ENCODE data around the gene HOOK1. TPM values are rescaled to one million over a fixed set of nuclear protein-coding genes. Genes with fewer than 3 reads are reported as not detected.

HOOK1 gene
- polyA plus RNA-seq (2013, experiment 1 of 2), result 12.0 TPM
- 12.3 TPM for polyA plus RNA-seq (2013, experiment 2 of 2)

GRCh38 chr1:59814901-59815825 is at the start of gene HOOK1:
HOOK1 (plus strand) TSS chr1:59814949; CDS start chr1:59815118, 169 bp downstream.
- peaks cover 5% of the 10 kb centered on the region for H3K4me1 ChIP-seq (ENCODE audit: control insufficient read depth, low read depth, low read length)
- no peak within 1 kb of the TSS for H3K23ac ChIP-seq (ENCODE audit: low read length)
- H2AK5ac ChIP-seq (ENCODE audit: low read length), result no peak within 1 kb of the TSS
- H2BK120ac ChIP-seq (ENCODE audit: low read depth, low read length), result no peak within 1 kb of the TSS
- H3K9ac ChIP-seq (ENCODE audit: low read length), result peak within 1 kb of the TSS; percentile 77
- no CpG with 5 or more reads among the region's 71 CpGs for WGBS (ENCODE audit: extremely low coverage, insufficient coverage, low lambda C conversion rate)
- peak within 1 kb of the TSS; percentile 90 for H3K56ac ChIP-seq (ENCODE audit: low read length)
- no peak within 1 kb of the TSS for H4K5ac ChIP-seq (ENCODE audit: low read length)
- peaks cover 2% of the 10 kb centered on the region for H3K79me1 ChIP-seq (ENCODE audit: low read length)
- H2BK15ac ChIP-seq (replicated peaks; ENCODE audit: low read depth), result no peak within 1 kb of the TSS
- peak within 1 kb of the TSS; percentile 0 for H3K18ac ChIP-seq (ENCODE audit: low read length)
- peaks cover 3% of the 10 kb centered on the region for H3K79me2 ChIP-seq (ENCODE audit: control insufficient read depth, insufficient read depth, low read length)
- H3K36me3 ChIP-seq (ENCODE audit: control insufficient read depth, insufficient read depth, low read length), result no peaks in the 10 kb centered on the region
- peak within 1 kb of the TSS; percentile 58 for H3K4me3 ChIP-seq (ENCODE audit: low read length)
- no peak within 1 kb of the TSS for H2BK5ac ChIP-seq (ENCODE audit: low read length)
- no peak within 1 kb of the TSS for H4K8ac ChIP-seq (ENCODE audit: low read depth, low read length)
- H3K4me2 ChIP-seq (ENCODE audit: low read length), result peak within 1 kb of the TSS; percentile 54
- H3K4ac ChIP-seq (ENCODE audit: low read depth, low read length), result peak within 1 kb of the TSS; percentile 4
- H3K27me3 ChIP-seq (ENCODE audit: insufficient read depth, low read length, poor library complexity), result no peaks in the 10 kb centered on the region
- DNase-seq, result peak; percentile 28
- no peak within 1 kb of the TSS for H3K27ac ChIP-seq (ENCODE audit: low read depth, low read length)

GRCh38 chr1:59765011-59765730 is 49.6 kb upstream of the HOOK1 start:
- H2BK15ac ChIP-seq (replicated peaks; ENCODE audit: low read depth), result no peak overlapping the region
- no peak overlapping the region for H2BK120ac ChIP-seq (ENCODE audit: low read depth, low read length)
- H3K4me3 ChIP-seq (ENCODE audit: low read length), result no peak overlapping the region
- no peak overlapping the region for H2AK5ac ChIP-seq (ENCODE audit: low read length)
- no CpG with 5 or more reads among the region's 5 CpGs for WGBS (ENCODE audit: extremely low coverage, insufficient coverage, low lambda C conversion rate)
- H3K18ac ChIP-seq (ENCODE audit: low read length), result no peak overlapping the region
- no peak overlapping the region for H3K4ac ChIP-seq (ENCODE audit: low read depth, low read length)
- no peaks in the 10 kb centered on the region for H3K79me2 ChIP-seq (ENCODE audit: control insufficient read depth, insufficient read depth, low read length)
- no peak overlapping the region for H3K9ac ChIP-seq (ENCODE audit: low read length)
- H3K79me1 ChIP-seq (ENCODE audit: low read length), result no peaks in the 10 kb centered on the region
- H2BK5ac ChIP-seq (ENCODE audit: low read length), result no peak overlapping the region
- H4K8ac ChIP-seq (ENCODE audit: low read depth, low read length), result no peak overlapping the region
- no peak overlapping the region for H3K27ac ChIP-seq (ENCODE audit: low read depth, low read length)
- DNase-seq, result no peak
- no peak overlapping the region for H3K4me2 ChIP-seq (ENCODE audit: low read length)
- H3K23ac ChIP-seq (ENCODE audit: low read length), result no peak overlapping the region
- H3K27me3 ChIP-seq (ENCODE audit: insufficient read depth, low read length, poor library complexity), result no peaks in the 10 kb centered on the region
- peaks cover 4% of the 10 kb centered on the region for H3K4me1 ChIP-seq (ENCODE audit: control insufficient read depth, low read depth, low read length)
- no peak overlapping the region for H4K5ac ChIP-seq (ENCODE audit: low read length)
- no peak overlapping the region for H3K56ac ChIP-seq (ENCODE audit: low read length)
- no peaks in the 10 kb centered on the region for H3K36me3 ChIP-seq (ENCODE audit: control insufficient read depth, insufficient read depth, low read length)

GRCh38 chr1:59766227-59766855 is 48.4 kb upstream of the HOOK1 start:
- Histone ChIP-seq H3K4ac (ENCODE audit: low read depth, low read length) (no peak overlapping the region), H3K4me2 (ENCODE audit: low read length) (no peak overlapping the region), H2BK5ac (ENCODE audit: low read length) (no peak overlapping the region), H3K18ac (ENCODE audit: low read length) (no peak overlapping the region), H3K27me3 (ENCODE audit: insufficient read depth, low read length, poor library complexity) (no peaks in the 10 kb centered on the region), H3K79me2 (ENCODE audit: control insufficient read depth, insufficient read depth, low read length) (no peaks in the 10 kb centered on the region), H2BK120ac (ENCODE audit: low read depth, low read length) (no peak overlapping the region), H3K4me3 (ENCODE audit: low read length) (no peak overlapping the region), H3K23ac (ENCODE audit: low read length) (no peak overlapping the region), H3K4me1 (ENCODE audit: control insufficient read depth, low read depth, low read length) (peaks cover 4% of the 10 kb centered on the region), H2BK15ac (replicated peaks; ENCODE audit: low read depth) (no peak overlapping the region), H3K36me3 (ENCODE audit: control insufficient read depth, insufficient read depth, low read length) (no peaks in the 10 kb centered on the region), H3K9ac (ENCODE audit: low read length) (no peak overlapping the region), H4K5ac (ENCODE audit: low read length) (no peak overlapping the region), H3K27ac (ENCODE audit: low read depth, low read length) (no peak overlapping the region), H2AK5ac (ENCODE audit: low read length) (no peak overlapping the region), H4K8ac (ENCODE audit: low read depth, low read length) (no peak overlapping the region), H3K56ac (ENCODE audit: low read length) (no peak overlapping the region), H3K79me1 (ENCODE audit: low read length) (no peaks in the 10 kb centered on the region)
- no peak for DNase-seq
- WGBS (ENCODE audit: extremely low coverage, insufficient coverage, low lambda C conversion rate), result no CpG with 5 or more reads among the region's 9 CpGs

- Histone ChIP-seq H3K27me3 (ENCODE audit: insufficient read depth, low read length, poor library complexity) (no peaks in the 10 kb centered on the region), H3K79me2 (ENCODE audit: control insufficient read depth, insufficient read depth, low read length) (no peaks in the 10 kb centered on the region), H3K4me3 (ENCODE audit: low read length) (no peak overlapping the region), H3K4me2 (ENCODE audit: low read length) (no peak overlapping the region), H3K4me1 (ENCODE audit: control insufficient read depth, low read depth, low read length) (peaks cover 4% of the 10 kb centered on the region), H3K18ac (ENCODE audit: low read length) (no peak overlapping the region), H3K23ac (ENCODE audit: low read length) (no peak overlapping the region), H2BK5ac (ENCODE audit: low read length) (no peak overlapping the region), H3K36me3 (ENCODE audit: control insufficient read depth, insufficient read depth, low read length) (no peaks in the 10 kb centered on the region), H3K4ac (ENCODE audit: low read depth, low read length) (no peak overlapping the region), H4K5ac (ENCODE audit: low read length) (no peak overlapping the region), H2AK5ac (ENCODE audit: low read length) (no peak overlapping the region), H4K8ac (ENCODE audit: low read depth, low read length) (no peak overlapping the region), H3K27ac (ENCODE audit: low read depth, low read length) (no peak overlapping the region), H3K79me1 (ENCODE audit: low read length) (no peaks in the 10 kb centered on the region), H2BK15ac (replicated peaks; ENCODE audit: low read depth) (no peak overlapping the region), H3K9ac (ENCODE audit: low read length) (no peak overlapping the region), H3K56ac (ENCODE audit: low read length) (no peak overlapping the region), H2BK120ac (ENCODE audit: low read depth, low read length) (no peak overlapping the region)
- DNase-seq, result peak; percentile 20
- no CpG with 5 or more reads among the region's 2 CpGs for WGBS (ENCODE audit: extremely low coverage, insufficient coverage, low lambda C conversion rate)
These were observed 47.6 kb upstream of the HOOK1 start for GRCh38 chr1:59767119-59767518.

- no peak overlapping the region for H3K27ac ChIP-seq (ENCODE audit: low read depth, low read length)
These were observed 45.7 kb upstream of the HOOK1 start for GRCh38 chr1:59768792-59769735.

More at GRCh38 chr1:59768792-59769735, 45.7 kb upstream of the HOOK1 start:
- Histone ChIP-seq H3K4me2 (ENCODE audit: low read length) (no peak overlapping the region), H2AK5ac (ENCODE audit: low read length) (no peak overlapping the region), H3K9ac (ENCODE audit: low read length) (no peak overlapping the region), H3K4me1 (ENCODE audit: control insufficient read depth, low read depth, low read length) (peaks cover 4% of the 10 kb centered on the region), H3K56ac (ENCODE audit: low read length) (no peak overlapping the region), H2BK5ac (ENCODE audit: low read length) (no peak overlapping the region), H3K79me1 (ENCODE audit: low read length) (no peaks in the 10 kb centered on the region), H3K27me3 (ENCODE audit: insufficient read depth, low read length, poor library complexity) (no peaks in the 10 kb centered on the region), H3K36me3 (ENCODE audit: control insufficient read depth, insufficient read depth, low read length) (no peaks in the 10 kb centered on the region), H2BK15ac (replicated peaks; ENCODE audit: low read depth) (no peak overlapping the region), H3K4me3 (ENCODE audit: low read length) (no peak overlapping the region), H3K79me2 (ENCODE audit: control insufficient read depth, insufficient read depth, low read length) (no peaks in the 10 kb centered on the region), H4K5ac (ENCODE audit: low read length) (no peak overlapping the region), H2BK120ac (ENCODE audit: low read depth, low read length) (no peak overlapping the region), H3K18ac (ENCODE audit: low read length) (no peak overlapping the region), H3K4ac (ENCODE audit: low read depth, low read length) (no peak overlapping the region), H4K8ac (ENCODE audit: low read depth, low read length) (no peak overlapping the region), H3K23ac (ENCODE audit: low read length) (no peak overlapping the region)
- peak; percentile 86 for DNase-seq
- no CpG with 5 or more reads among the region's 10 CpGs for WGBS (ENCODE audit: extremely low coverage, insufficient coverage, low lambda C conversion rate)

Data from mesendoderm (in vitro differentiated cells).